SK-N-SH (cell line): ENCODE measurements around the gene RTN3.

ENCODE experiments used
- EP300 ChIP-seq, 2 experiments: IDR thresholded peaks; 2 replicates each; pipeline versions ENCODE4 v1.4.0 to v1.6.1; 2012; ENCODE audit warnings: borderline replicate concordance in 1 of 2, low read depth in 1 of 2, low read length in 1 of 2
- EZH2phosphoT487 ChIP-seq: fragments of 200-600 bp; sonication (generic); IDR thresholded peaks from 2 replicates; pipeline ENCODE4 v1.6.1; 2017; ENCODE audit warnings: low read depth, mixed run types, mild to moderate bottlenecking, antibody characterized with exemption, moderate library complexity, borderline replicate concordance
- FOXJ3 ChIP-seq: sonication (generic); formaldehyde crosslinking; IDR thresholded peaks from 2 replicates; pipeline ENCODE4 v1.5.1; 2020; ENCODE audit warnings: mild to moderate bottlenecking, missing genetic modification reagents
- POLR2AphosphoS5 ChIP-seq: IDR thresholded peaks from 2 replicates; pipeline ENCODE4 v1.6.1; 2012; ENCODE audit warnings: low read depth, low read length
- RAD21 ChIP-seq: IDR thresholded peaks from 2 replicates; pipeline ENCODE4 v1.6.1; 2012; ENCODE audit warnings: mild to moderate bottlenecking, low read length
- RFX5 ChIP-seq: IDR thresholded peaks from 2 replicates; pipeline ENCODE4 v1.6.1; 2012; ENCODE audit warnings: mild to moderate bottlenecking, improper control_type of control experiment, low read length
- SIN3A ChIP-seq: IDR thresholded peaks from 2 replicates; pipeline ENCODE4 v1.6.1; 2012; ENCODE audit warnings: low read depth, mild to moderate bottlenecking, low read length, moderate library complexity, borderline replicate concordance
- TAF1 ChIP-seq: IDR thresholded peaks from 2 replicates; pipeline ENCODE4 v1.6.1; 2012; ENCODE audit warnings: low read depth, mild to moderate bottlenecking, low read length, moderate library complexity, borderline replicate concordance
- YY1 ChIP-seq: IDR thresholded peaks from 2 replicates; pipeline ENCODE4 v1.4.0; 2012; ENCODE audit warnings: low read depth, mild to moderate bottlenecking
- TF ChIP-seq, protein P1 (sequence below): fragments of 200-600 bp; sonication (generic); IDR thresholded peaks from 2 replicates; pipeline ENCODE4 v1.6.1; 2017; ENCODE audit warnings: antibody characterized with exemption, mild to moderate bottlenecking, moderate library complexity
- TF ChIP-seq, protein P2 (sequence below): IDR thresholded peaks from 2 replicates; pipeline ENCODE4 v1.4.0; 2012; ENCODE audit warnings: low read depth, borderline replicate concordance
- TF ChIP-seq, protein P3 (sequence below): IDR thresholded peaks from 2 replicates; pipeline ENCODE4 v1.4.0; 2012; ENCODE audit warnings: low read depth
- TF ChIP-seq, protein P4 (sequence below): IDR thresholded peaks from 2 replicates; pipeline ENCODE4 v1.6.1; 2012; ENCODE audit warnings: mild to moderate bottlenecking, low read depth, low read length, moderate library complexity
- TF ChIP-seq, protein P5 (sequence below): IDR thresholded peaks from 2 replicates; pipeline ENCODE4; 2012

DNA sequence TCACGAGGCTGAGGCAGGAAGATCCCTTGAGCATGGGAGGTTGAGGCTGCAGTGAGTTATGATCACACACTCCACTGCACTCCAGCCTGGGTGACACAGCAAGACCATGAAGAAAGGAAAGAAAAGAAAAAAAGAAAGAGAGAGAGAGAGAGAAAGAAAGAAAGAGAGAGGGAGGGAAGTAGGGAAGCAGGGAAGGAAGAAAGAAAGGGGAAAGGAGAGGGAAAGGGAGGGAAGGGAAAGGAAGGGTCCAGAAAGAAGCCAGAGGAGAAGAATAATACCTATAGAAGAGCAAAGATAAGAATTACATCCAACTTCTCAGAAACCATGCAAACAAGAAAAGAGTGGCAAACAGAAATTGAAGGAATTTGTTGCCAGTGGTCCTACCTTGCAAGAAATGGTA, 104.5 kb downstream of the RTN3 start:
- TF ChIP-seq TAF1 (no peak), RAD21 (no peak), POLR2AphosphoS5 (no peak), FOXJ3 (CRISPR knock-in tag) (no peak), EZH2phosphoT487 (no peak), RFX5 (no peak), EP300 (IDR thresholded peaks at IDR 0.05; ENCODE audit: borderline replicate concordance in 1 of 2, low read depth in 1 of 2, low read length in 1 of 2) (no peak), YY1 (no peak), SIN3A (no peak)
- TF ChIP-seq, protein P1, sequence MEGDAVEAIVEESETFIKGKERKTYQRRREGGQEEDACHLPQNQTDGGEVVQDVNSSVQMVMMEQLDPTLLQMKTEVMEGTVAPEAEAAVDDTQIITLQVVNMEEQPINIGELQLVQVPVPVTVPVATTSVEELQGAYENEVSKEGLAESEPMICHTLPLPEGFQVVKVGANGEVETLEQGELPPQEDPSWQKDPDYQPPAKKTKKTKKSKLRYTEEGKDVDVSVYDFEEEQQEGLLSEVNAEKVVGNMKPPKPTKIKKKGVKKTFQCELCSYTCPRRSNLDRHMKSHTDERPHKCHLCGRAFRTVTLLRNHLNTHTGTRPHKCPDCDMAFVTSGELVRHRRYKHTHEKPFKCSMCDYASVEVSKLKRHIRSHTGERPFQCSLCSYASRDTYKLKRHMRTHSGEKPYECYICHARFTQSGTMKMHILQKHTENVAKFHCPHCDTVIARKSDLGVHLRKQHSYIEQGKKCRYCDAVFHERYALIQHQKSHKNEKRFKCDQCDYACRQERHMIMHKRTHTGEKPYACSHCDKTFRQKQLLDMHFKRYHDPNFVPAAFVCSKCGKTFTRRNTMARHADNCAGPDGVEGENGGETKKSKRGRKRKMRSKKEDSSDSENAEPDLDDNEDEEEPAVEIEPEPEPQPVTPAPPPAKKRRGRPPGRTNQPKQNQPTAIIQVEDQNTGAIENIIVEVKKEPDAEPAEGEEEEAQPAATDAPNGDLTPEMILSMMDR, result no peak
- TF ChIP-seq, protein P2, sequence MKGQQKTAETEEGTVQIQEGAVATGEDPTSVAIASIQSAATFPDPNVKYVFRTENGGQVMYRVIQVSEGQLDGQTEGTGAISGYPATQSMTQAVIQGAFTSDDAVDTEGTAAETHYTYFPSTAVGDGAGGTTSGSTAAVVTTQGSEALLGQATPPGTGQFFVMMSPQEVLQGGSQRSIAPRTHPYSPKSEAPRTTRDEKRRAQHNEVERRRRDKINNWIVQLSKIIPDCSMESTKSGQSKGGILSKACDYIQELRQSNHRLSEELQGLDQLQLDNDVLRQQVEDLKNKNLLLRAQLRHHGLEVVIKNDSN, result no peak
- TF ChIP-seq, protein P3, sequence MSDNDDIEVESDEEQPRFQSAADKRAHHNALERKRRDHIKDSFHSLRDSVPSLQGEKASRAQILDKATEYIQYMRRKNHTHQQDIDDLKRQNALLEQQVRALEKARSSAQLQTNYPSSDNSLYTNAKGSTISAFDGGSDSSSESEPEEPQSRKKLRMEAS, result no peak
- TF ChIP-seq, protein P4, sequence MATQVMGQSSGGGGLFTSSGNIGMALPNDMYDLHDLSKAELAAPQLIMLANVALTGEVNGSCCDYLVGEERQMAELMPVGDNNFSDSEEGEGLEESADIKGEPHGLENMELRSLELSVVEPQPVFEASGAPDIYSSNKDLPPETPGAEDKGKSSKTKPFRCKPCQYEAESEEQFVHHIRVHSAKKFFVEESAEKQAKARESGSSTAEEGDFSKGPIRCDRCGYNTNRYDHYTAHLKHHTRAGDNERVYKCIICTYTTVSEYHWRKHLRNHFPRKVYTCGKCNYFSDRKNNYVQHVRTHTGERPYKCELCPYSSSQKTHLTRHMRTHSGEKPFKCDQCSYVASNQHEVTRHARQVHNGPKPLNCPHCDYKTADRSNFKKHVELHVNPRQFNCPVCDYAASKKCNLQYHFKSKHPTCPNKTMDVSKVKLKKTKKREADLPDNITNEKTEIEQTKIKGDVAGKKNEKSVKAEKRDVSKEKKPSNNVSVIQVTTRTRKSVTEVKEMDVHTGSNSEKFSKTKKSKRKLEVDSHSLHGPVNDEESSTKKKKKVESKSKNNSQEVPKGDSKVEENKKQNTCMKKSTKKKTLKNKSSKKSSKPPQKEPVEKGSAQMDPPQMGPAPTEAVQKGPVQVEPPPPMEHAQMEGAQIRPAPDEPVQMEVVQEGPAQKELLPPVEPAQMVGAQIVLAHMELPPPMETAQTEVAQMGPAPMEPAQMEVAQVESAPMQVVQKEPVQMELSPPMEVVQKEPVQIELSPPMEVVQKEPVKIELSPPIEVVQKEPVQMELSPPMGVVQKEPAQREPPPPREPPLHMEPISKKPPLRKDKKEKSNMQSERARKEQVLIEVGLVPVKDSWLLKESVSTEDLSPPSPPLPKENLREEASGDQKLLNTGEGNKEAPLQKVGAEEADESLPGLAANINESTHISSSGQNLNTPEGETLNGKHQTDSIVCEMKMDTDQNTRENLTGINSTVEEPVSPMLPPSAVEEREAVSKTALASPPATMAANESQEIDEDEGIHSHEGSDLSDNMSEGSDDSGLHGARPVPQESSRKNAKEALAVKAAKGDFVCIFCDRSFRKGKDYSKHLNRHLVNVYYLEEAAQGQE, result no peak
- TF ChIP-seq, protein P5, sequence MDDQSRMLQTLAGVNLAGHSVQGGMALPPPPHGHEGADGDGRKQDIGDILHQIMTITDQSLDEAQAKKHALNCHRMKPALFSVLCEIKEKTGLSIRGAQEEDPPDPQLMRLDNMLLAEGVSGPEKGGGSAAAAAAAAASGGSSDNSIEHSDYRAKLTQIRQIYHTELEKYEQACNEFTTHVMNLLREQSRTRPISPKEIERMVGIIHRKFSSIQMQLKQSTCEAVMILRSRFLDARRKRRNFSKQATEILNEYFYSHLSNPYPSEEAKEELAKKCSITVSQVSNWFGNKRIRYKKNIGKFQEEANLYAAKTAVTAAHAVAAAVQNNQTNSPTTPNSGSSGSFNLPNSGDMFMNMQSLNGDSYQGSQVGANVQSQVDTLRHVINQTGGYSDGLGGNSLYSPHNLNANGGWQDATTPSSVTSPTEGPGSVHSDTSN, result no peak
